IPS-NIHi7 (cell line): Measurements from ENCODE around the gene HOXC6.

Source experiments
- DNase-seq: peaks from one replicate; pipeline ENCODE4 v3.0.0; 2012; ENCODE audit warnings: mixed read lengths; ENCODE audit errors: extremely low spot score

HOXC6 gene

DNA sequence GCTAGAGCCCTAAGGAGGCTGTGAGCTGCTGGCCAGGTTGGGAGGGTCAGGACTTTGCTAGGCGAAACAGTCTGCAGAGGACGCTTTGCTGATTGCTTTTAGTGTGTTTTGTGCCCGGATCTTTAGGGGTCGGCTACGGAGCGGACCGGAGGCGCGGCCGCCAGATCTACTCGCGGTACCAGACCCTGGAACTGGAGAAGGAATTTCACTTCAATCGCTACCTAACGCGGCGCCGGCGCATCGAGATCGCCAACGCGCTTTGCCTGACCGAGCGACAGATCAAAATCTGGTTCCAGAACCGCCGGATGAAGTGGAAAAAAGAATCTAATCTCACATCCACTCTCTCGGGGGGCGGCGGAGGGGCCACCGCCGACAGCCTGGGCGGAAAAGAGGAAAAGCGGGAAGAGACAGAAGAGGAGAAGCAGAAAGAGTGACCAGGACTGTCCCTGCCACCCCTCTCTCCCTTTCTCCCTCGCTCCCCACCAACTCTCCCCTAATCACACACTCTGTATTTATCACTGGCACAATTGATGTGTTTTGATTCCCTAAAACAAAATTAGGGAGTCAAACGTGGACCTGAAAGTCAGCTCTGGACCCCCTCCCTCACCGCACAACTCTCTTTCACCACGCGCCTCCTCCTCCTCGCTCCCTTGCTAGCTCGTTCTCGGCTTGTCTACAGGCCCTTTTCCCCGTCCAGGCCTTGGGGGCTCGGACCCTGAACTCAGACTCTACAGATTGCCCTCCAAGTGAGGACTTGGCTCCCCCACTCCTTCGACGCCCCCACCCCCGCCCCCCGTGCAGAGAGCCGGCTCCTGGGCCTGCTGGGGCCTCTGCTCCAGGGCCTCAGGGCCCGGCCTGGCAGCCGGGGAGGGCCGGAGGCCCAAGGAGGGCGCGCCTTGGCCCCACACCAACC lies 1.5 kb downstream of the HOXC6 start:
- no peak for DNase-seq

DNA sequence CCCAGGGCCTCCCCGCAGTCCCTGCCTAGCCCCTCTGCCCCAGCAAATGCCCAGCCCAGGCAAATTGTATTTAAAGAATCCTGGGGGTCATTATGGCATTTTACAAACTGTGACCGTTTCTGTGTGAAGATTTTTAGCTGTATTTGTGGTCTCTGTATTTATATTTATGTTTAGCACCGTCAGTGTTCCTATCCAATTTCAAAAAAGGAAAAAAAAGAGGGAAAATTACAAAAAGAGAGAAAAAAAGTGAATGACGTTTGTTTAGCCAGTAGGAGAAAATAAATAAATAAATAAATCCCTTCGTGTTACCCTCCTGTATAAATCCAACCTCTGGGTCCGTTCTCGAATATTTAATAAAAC lies 2.2 kb downstream of the HOXC6 start:
- DNase-seq = no peak

DNA sequence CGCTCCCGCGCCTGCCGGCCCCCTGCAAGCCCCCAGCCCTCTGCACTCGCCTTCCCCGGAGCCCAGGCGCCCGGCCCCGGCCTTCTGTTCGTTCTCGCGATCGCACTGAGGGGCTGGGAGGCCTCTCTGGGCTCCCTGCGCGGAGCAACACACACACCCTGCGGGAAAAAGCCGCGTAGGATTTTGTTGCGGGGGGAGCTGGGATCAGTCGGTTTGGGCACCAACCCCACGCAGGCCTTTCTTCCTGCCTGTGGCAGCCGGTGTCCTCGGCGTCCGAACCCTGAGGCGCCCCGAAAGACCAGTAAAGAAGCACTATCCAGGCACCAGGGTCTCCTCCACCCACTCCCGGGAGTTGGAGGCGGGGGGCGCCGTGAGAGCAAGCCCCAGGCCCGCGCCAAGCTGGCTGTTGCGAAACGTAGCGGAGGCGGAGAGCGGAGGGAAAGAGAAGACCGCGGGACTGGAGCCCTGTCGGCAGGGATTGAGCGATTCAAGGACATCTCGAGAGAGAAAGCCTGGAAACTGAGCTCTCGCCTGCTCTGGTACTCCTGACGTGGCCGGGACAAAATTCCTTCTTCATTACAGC lies 2.7 kb downstream of the HOXC6 start:
- DNase-seq = peak; percentile 40

DNA sequence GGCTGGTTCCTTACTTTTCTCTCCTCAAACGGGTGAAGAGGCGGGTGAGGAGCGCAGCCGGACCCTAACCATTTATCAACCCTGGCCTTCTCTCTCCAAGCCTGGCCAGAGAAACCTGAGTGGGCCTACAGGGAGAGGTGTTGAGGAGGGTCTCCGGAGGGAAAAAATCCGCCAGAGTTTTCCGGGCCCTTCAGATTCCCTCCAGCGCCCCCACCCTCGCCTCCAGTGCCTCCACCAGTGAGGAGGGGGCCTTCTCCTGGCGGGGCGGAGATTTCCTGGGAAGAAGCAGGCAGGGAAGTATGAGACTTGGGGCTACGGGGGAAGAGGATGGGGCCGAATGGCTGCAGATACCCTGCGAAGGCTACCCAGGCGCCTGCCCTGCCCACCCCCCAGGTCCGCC lies 3.2 kb downstream of the HOXC6 start:
- DNase-seq = no peak

DNA sequence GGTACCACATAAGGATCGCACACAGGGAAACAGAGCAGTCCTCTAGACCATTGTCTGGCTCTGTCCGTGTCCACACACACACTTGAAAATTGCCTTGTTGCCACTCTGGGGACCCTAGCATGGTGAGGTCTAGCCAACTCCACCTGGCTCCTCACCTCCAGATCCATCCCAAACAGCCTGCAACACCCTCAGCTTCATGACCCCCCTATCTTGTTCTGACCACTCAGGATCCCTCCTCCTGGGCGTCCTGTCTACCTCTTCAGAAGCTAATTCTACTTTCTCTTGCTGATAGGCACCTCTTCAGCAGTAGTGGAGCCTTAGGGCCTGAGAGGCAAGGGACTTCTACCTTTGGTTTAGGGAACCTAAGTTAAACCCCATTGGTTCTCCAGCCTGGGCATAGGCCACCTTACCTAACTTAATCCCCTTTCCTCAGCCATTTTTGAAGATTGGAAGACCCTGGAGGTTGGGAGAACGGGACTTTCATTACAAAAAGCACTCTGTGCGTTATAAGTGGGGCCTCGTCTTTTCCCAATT lies 3.9 kb downstream of the HOXC6 start:
- no peak for DNase-seq

DNA sequence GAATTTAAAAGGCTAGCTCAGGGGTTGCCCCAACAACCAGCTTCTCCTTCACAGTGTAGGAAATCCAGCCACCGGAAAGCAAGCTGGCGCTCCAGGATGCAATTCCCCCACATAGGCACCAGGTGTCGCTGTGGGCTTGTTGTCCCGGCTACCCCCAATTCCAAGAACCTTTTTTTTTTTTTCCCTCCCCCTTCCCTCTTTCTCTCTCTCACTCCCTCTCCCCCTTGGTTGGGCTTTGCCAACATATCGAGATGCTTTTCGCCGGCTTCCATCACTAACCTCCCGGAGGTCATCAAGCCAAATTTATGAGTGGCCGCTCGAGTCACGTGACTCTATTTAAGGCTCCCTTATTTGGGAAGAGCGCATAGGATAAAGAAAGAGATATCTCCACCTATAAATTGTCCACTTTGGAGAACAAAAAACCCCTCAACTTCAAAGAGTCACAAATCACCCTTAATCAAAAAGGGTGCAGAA lies 4.4 kb downstream of the HOXC6 start, which contains the start of gene HOXC5:
Gene HOXC5, plus strand, starts transcription at position 424 of the 474 bp plus-strand sequence. CDS start 73 bp downstream, outside the sequence.
- DNase-seq = peak; percentile 85

DNA sequence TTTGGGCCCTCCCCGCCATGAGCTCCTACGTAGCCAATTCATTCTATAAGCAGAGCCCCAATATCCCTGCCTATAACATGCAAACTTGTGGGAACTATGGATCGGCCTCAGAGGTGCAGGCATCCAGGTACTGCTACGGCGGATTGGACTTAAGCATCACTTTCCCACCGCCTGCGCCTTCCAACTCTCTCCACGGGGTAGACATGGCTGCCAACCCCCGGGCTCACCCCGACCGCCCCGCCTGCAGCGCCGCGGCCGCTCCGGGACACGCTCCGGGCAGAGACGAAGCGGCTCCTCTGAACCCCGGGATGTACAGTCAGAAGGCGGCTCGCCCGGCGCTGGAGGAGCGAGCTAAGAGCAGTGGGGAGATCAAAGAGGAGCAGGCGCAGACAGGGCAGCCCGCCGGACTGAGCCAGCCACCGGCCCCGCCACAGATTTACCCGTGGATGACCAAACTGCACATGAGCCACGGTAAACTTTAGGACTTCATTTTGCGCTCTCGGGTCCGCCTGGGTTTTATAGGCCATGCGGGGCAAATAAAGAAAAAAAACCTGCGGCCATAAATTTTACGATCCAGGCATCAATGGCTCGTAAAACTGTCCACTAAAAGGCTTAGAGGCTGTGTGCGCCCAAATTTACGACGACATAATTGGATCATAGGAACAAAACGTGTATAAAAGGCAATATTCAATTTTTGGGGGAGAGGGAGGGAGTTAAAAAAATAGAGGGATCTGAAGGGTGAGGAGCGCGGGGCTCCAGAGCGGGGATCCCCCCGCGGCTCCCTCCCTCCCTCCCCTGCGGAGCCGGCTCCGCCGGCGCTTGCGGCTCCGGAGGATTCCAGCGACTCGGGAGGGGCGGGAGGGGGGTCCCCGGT lies 5.1 kb downstream of the HOXC6 start:
- DNase-seq = no peak

DNA sequence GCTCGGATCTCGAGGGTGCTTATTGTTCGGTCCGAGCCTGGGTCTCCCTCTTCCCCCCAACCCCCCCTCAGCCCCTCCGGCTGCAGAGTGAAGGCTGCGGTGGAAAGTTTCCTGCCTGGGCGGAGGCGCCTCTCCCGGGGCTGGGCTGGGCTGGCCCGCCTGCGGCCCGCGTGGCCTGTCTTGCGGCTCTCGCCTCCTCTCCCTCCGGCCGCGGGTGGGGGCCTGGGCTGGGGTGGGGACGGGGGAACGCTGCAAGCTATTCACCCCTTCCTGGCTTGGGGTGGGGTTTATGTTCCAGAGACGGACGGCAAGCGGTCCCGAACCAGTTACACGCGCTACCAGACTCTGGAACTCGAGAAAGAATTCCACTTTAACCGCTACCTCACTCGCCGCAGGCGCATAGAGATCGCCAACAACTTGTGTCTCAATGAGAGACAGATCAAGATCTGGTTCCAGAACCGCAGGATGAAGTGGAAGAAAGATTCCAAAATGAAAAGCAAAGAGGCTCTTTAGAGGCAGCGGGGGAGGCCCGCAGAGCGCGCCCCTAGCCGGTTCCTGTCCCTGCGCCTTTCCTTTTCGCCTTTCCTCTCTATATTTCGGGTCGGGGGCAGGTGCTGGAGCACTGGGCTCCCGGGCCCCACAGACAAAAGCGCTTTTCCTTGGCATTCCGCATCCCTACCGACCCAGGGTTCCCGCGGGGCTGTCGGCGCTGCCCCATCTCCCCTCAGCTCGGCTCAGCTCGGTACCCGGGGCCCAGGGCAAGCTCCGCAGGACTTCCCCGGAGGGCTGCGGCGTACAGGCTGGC lies 5.9 kb downstream of the HOXC6 start:
- no peak for DNase-seq

DNA sequence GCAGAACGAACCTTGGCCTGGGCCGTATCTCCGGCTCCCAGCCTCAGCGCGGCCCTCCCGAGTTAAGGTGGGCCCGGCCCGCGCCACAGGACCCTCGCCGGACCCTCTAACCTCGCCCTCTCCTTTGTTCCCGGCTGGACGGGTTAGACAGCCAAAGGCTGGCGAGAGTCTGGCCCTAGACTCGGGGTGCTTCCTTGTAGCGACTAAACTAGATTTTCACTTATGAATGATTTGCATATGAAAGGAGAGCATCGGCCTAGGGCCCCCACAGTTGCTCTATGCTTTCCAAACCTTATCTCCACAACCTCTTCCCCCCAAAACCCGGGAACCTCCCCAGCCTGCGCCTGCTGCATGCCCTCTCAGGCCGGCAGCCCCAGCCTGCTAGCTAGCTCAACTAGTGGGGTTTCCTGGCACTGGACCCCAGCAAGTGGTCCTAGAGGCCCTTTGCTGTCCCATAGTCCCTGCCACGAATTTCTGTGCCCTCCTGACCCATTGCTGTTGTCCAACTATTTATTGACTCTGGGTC lies 6.6 kb downstream of the HOXC6 start:
- DNase-seq = no peak

DNA sequence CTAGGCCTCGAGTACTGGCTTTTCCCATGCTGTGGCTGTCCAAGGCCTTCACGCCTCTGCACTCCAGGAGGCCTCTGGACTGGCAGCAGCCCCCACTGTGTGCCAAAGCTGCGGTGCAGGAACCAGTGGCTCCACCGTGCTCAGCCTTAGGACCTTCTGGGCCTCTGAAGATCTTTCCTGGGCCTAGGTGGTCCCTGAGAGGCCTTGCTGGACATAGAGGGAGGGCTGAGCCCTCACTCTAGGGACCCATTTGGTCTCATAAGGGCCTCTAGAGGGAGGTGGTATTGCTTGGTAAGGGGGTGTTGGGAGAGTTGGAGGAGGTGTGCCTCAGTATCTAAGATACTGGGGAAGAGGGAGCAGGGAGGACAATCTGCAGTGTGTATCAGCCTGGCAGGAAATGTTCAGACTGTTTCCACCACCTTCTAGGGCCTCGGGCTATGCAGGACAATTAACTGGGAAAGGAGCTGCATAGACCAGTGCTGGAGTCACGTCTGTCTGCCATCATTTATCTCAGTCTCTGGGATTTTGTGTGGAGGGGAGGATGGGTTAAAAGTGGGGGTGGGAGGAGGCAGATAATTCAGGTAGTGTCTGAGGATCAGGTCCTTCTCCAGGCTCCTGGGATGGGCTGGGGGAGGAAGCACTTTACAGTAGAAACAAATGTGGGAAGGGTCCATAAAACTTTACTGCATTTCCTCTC lies 7.5 kb downstream of the HOXC6 start:
- no peak for DNase-seq

DNA sequence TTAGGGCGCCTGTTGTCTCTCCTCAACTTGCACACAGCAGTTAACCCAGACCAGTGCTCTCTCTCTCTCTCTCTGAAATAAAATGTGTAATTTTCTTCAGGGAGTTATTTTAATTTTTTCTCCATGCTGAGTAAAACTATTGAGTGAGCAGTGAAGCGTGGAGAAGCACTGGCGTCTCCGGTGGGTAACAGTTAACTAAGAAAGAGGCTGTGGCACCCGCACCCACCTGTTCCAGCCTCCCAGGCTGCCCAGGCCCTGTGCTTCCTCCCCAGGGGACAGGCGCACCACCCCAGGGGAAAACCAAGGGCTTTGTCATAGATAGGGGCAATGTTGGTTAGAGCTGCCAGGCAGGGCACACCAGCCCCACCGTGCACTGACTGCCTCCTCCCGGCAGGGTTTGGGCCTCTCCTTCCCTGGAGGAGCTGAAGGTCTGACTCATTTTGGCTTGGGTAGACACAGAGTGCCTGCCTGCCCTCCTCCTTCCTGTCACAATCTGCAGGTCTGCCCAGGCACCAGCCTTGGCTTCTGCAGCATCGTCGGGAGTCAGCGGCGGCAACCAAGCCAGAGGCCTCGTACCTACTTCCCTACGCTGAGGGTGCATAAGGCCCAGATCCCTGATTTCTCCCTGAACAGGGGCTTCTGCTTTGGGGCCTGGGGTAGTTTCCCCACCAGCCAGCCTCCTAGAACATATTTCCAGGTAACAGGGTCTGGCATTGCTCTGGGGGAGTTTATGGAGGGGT lies 8.6 kb downstream of the HOXC6 start:
- DNase-seq = no peak

DNA sequence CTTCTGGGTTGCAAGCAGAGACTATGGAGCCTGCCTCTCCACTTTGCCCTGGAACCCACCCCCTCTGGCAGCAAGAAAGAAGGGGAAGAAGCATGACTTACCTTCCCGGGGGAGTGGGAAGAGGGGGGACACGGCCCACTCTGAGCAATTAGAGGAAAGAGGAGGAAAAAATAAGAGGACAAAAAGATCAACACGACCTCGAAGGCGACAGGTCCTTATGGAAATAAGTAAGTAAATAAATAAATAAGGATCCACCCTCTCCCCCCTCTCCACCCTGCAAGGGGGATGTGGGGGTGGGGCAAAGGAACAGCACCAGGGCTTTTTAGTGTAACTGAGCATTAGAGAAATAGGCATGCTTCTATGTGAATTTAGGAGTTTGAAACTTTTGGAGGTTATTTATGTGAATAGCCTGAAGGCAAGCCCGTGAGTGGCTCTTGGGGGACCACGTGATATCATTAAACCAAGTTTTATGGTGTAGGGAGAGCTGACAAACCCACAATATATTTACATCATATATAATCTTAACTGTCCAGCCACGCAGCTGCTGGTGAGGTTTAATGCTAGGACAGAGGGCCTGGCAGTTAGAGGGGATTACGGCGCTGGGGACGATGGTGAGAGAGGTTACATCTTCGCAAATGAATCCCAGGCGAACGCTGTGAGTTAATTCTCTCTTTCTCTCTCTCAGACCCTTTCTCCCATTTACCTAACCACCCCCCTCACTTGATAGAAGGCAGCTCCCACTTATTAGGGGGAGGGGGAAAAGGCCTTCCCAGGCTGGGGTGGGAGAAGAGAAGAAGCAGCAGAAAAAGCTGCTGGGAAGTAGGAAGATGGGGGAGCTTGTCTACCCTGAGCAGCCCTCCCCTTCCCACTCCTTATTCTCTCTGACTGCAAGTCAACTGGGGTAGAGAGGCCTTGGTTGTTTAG lies 9.4 kb downstream of the HOXC6 start:
- DNase-seq = no peak

DNA sequence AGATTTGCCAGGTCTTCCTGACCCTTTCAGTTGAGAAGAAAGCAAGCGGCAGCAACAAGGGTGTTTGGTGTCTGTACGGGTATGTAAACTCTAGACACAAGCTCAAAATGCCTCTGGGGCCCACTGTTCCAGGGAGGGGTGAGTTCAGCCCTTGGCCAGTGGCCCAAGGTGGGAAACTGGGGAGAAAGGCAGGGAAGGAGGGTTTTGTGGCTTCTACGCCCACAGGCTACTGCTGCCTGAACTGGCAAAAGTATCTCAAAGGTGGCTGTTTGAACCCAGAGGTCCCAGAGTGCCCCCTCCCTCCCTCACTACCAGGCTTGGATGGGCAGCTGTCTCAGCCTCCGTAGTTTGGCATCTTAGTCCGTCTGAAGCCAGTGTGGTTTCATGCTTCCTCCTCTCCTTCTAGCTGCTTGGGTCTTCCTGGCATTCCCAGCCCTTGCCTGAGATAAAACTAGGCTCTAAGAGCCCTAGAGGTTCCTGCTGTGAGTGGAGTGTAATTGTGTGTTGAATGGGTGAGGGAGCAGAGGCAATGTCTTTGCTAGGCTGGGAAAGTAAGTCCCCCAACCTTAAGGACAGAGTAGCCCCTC lies 10.1 kb downstream of the HOXC6 start:
- no peak for DNase-seq

DNA sequence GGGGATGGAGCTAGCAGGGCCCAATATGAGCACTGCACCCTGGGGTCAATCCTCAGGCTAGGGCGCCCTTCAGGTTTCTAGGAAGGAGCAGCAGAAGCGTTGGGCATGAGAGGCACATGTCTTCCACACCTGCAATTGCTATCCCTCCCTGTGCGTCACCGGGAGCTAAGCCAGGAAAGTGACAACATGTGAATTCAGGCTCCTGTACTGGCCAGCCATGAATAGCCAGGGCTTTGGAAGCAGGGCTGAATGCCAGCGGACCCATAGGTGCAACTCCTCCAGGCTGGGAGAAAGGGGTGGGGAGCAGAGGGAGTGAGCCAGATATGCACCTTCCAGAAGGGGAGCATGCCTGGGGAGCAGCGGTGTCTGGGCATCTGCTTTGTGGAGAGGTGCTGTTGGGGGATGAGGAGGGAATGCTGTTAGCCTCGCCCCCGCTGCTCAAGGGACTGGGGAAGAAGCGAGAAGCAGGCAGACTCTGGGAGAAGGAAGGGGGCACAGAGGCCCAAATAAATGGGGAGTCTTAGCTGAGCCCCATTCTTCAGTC lies 10.7 kb downstream of the HOXC6 start:
- DNase-seq = no peak

DNA sequence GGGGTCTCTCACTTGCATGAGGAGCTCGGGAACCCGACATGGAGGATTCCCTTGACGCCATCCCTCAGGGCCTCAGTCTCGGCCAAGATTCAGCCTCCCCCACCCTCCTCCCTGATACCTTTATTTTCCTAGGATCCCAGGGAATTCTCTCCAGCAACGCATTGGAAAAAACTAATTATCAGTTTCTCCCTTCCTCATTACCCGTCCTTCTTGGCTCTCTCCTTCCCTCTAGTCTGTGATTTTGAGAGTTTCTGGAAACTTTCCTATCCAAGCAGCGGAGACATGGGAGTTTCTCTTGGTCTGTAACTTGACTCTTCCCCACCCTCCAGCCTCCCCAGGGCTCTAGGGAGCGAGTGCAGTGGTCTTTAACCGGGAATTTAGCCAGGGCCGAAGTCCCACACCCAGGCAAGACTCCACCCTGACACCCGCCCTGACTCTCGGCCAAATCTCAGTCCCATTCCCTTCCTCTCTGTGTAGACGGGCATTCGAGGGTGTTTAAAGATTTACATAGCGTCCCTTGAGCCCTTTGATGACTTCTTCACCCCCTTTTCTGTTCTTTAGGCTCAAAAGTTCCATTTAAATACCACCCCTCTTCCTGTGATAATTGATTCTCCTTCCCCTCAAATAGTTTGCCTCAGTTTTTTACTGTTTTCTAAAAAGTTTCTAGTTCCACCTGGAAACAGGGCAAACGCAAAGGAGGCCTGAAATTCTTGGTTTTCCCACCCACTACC lies 11.3 kb downstream of the HOXC6 start:
- DNase-seq = no peak

DNA sequence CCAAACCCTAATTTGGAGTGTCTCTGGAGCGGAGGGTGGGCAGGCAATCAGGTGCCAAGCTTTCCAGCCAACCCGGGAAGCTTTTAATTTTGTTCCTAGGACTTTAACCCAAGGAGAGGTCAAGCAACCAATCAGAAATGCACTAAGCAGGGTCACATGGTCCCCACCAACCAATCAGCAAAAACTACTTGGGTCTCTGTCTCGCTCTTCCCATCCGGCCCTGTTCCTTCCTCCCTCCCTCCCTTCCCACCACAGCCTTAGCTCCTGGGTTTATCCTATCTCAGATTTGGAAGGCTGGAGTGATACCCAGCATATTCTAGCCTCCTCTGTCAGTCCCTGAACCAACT lies 11.9 kb downstream of the HOXC6 start:
- DNase-seq = no peak

DNA sequence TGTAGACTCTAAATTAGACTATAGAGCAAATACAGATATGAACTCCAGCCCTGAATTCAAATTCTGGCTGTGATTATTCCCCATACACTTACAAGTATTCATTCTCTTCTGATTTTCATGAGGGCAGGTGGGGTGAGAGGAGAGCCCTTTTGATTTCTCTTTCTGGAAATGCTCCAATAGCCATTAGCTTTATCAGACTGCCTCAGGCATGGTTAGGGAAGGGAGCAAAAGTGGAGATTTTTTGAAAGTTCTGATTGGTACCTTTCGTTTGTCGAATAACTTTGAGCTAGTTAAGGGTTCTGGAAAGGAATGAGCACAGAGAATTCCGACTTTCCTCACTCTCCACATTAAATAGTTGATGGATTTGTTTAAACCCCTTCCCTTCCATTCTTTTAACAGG lies 12.4 kb downstream of the HOXC6 start:
- no peak for DNase-seq
